IMR-90 (cell line): Measurements from ENCODE around the gene EML3. TPM values are rescaled to one million over a fixed set of nuclear protein-coding genes. Genes with fewer than 3 reads are reported as not detected.

Experiments
- ATAC-seq: fragments of 200-7000 bp; cut with Tn5 transposase; 2 replicates; pipeline ENCODE4 v1.9.1; 2020; ENCODE audit warnings: low read depth, mild to moderate bottlenecking, moderate library complexity
- BruUV-seq: library from RNA; stranded (reverse); fragments of 400-500 nt; replicated peaks from 2 replicates; lab custom pipeline; 2021; lab: Mats Ljungman, UMichigan
- CTCF ChIA-PET: fragments of 300-600 bp; formaldehyde crosslinking; extraction: SDS; loops from one replicate; lab custom pipeline; 2021; ENCODE audit warnings: antibody characterized with exemption; lab: Yijun Ruan, JAX
- POLR2A ChIA-PET: fragments of 300-600 bp; sonication (Branson Sonifier 250); formaldehyde crosslinking; loops from one replicate; lab custom pipeline; 2022; ENCODE audit warnings: antibody characterized with exemption; ENCODE audit not compliant: unreplicated experiment; lab: Charles Lee
- DNase-seq: peaks from one replicate; pipeline ENCODE4 v3.0.0; 2013
- H2AFZ ChIP-seq: replicated peaks from 2 replicates; pipeline ENCODE3; 2013; ENCODE audit warnings: low read length, mild to moderate bottlenecking; ENCODE audit not compliant: poor library complexity
- H2AK5ac ChIP-seq: 2 replicates; pipeline ENCODE4 v1.6.1; 2013; ENCODE audit warnings: low read depth, low read length, inconsistent platforms
- H2AK9ac ChIP-seq: replicated peaks from 2 replicates; pipeline ENCODE3; 2013; ENCODE audit warnings: mild to moderate bottlenecking, low read depth, low read length, moderate library complexity; ENCODE audit not compliant: poor library complexity
- H2BK120ac ChIP-seq: 2 replicates; pipeline ENCODE4 v1.6.1; 2013; ENCODE audit warnings: low read depth, low read length, inconsistent platforms
- H2BK15ac ChIP-seq: 3 replicates; pipeline ENCODE4 v1.6.1; 2013; ENCODE audit warnings: low read depth, low read length, inconsistent platforms
- H2BK20ac ChIP-seq: 2 replicates; pipeline ENCODE4 v1.6.1; 2013; ENCODE audit warnings: low read depth, mild to moderate bottlenecking, inconsistent platforms, low read length, moderate library complexity
- H2BK5ac ChIP-seq: 2 replicates; pipeline ENCODE4 v1.6.1; 2013; ENCODE audit warnings: mild to moderate bottlenecking, low read depth, low read length, inconsistent platforms; ENCODE audit not compliant: poor library complexity, severe bottlenecking
- H3K14ac ChIP-seq: replicated peaks from 2 replicates; pipeline ENCODE4 v1.6.1; 2013; ENCODE audit warnings: low read depth, low read length, inconsistent platforms
- H3K18ac ChIP-seq: 2 replicates; pipeline ENCODE4 v1.6.1; 2013; ENCODE audit warnings: low read depth, low read length, control low read depth
- H3K23ac ChIP-seq: 2 replicates; pipeline ENCODE4 v1.6.1; 2013; ENCODE audit warnings: low read depth, low read length, inconsistent platforms
- H3K27ac ChIP-seq: 2 replicates; pipeline ENCODE4 v1.5.1; 2013; ENCODE audit warnings: mild to moderate bottlenecking, control low read depth, low read length; ENCODE audit not compliant: insufficient read depth
- H3K27me3 ChIP-seq: 2 replicates; pipeline ENCODE4 v1.6.1; 2013; ENCODE audit warnings: low read length; ENCODE audit not compliant: control insufficient read depth, insufficient read depth
- H3K36me3 ChIP-seq: 2 replicates; pipeline ENCODE4 v1.6.1; 2013; ENCODE audit warnings: low read length, mixed read lengths; ENCODE audit not compliant: control insufficient read depth, insufficient read depth
- H3K4ac ChIP-seq: 2 replicates; pipeline ENCODE4 v1.6.1; 2013; ENCODE audit warnings: low read depth, low read length, inconsistent platforms
- H3K4me1 ChIP-seq: 2 replicates; pipeline ENCODE4 v1.6.1; 2013; ENCODE audit warnings: low read length, mixed read lengths; ENCODE audit not compliant: control insufficient read depth, insufficient read depth
- H3K4me2 ChIP-seq: 2 replicates; pipeline ENCODE4 v1.6.1; 2013; ENCODE audit warnings: low read depth, mild to moderate bottlenecking, control low read depth, low read length, moderate library complexity
- H3K4me3 ChIP-seq: 2 replicates; pipeline ENCODE4 v1.5.1; 2013; ENCODE audit warnings: low read depth, mild to moderate bottlenecking, control low read depth, low read length, moderate library complexity; ENCODE audit not compliant: insufficient read depth
- H3K56ac ChIP-seq: 2 replicates; pipeline ENCODE4 v1.6.1; 2013; ENCODE audit warnings: low read length, inconsistent platforms; ENCODE audit not compliant: insufficient read depth; ENCODE audit errors: extremely low read depth
- H3K79me1 ChIP-seq, 2 experiments: 2 replicates each; pipeline ENCODE4 v1.6.1; 2013; ENCODE audit warnings: low read length in 2 of 2, inconsistent platforms in 1 of 2, low read depth in 1 of 2
- H3K9ac ChIP-seq: 2 replicates; pipeline ENCODE4 v1.6.1; 2013; ENCODE audit warnings: low read depth, low read length, control low read depth
- H3K9me1 ChIP-seq: 2 replicates; pipeline ENCODE4 v1.6.1; 2013; ENCODE audit warnings: low read length, inconsistent platforms; ENCODE audit not compliant: insufficient read depth
- H3K9me3 ChIP-seq: 2 replicates; pipeline ENCODE4 v1.6.1; 2013; ENCODE audit warnings: low read length; ENCODE audit not compliant: control insufficient read depth, insufficient read depth
- H4K20me1 ChIP-seq: 2 replicates; pipeline ENCODE4 v1.6.1; 2013; ENCODE audit warnings: low read length, inconsistent platforms; ENCODE audit not compliant: insufficient read depth
- H4K5ac ChIP-seq: 2 replicates; pipeline ENCODE4 v1.6.1; 2013; ENCODE audit warnings: mild to moderate bottlenecking, low read depth, low read length, control low read depth
- H4K8ac ChIP-seq, 2 experiments: 2 replicates each; pipeline ENCODE4 v1.6.1; 2013; ENCODE audit warnings: low read depth in 2 of 2, low read length in 2 of 2, control low read depth in 1 of 2, inconsistent platforms in 1 of 2
- H4K91ac ChIP-seq: 2 replicates; pipeline ENCODE4 v1.6.1; 2013; ENCODE audit warnings: low read depth, low read length, inconsistent platforms; ENCODE audit not compliant: insufficient read depth
- BHLHE40 ChIP-seq: fragments of 150-350 bp; IDR thresholded peaks from 2 replicates; pipeline ENCODE4 v1.6.1; 2016; ENCODE audit warnings: mild to moderate bottlenecking, low read depth, low read length
- CEBPB ChIP-seq: IDR thresholded peaks from 2 replicates; pipeline ENCODE4 v1.6.1; 2012; ENCODE audit warnings: low read depth, low read length, improper control_type of control experiment
- CHD1 ChIP-seq: IDR thresholded peaks from 2 replicates; pipeline ENCODE4 v1.6.1; 2012; ENCODE audit warnings: low read depth, low read length, improper control_type of control experiment
- ELK1 ChIP-seq: fragments of 150-350 bp; IDR thresholded peaks from 2 replicates; pipeline ENCODE4 v1.6.1; 2016; ENCODE audit warnings: low read depth, mild to moderate bottlenecking, low read length, moderate library complexity, borderline replicate concordance
- MAFK ChIP-seq: IDR thresholded peaks from 2 replicates; pipeline ENCODE4 v1.6.1; 2012; ENCODE audit warnings: low read depth, low read length, improper control_type of control experiment
- MXI1 ChIP-seq: IDR thresholded peaks from 2 replicates; pipeline ENCODE4 v1.6.1; 2012; ENCODE audit warnings: low read depth, mild to moderate bottlenecking, low read length, moderate library complexity, borderline replicate concordance
- POLR2A ChIP-seq: IDR thresholded peaks from 2 replicates; pipeline ENCODE4 v1.6.1; 2012; ENCODE audit warnings: mild to moderate bottlenecking, low read depth, low read length
- RCOR1 ChIP-seq: IDR thresholded peaks from 2 replicates; pipeline ENCODE4 v1.6.1; 2012; ENCODE audit warnings: mild to moderate bottlenecking, low read length, improper control_type of control experiment; ENCODE audit not compliant: insufficient replicate concordance
- SMC3 ChIP-seq: fragments of 150-350 bp; IDR thresholded peaks from 2 replicates; pipeline ENCODE4 v1.6.1; 2016; ENCODE audit warnings: low read depth, mild to moderate bottlenecking, antibody characterized with exemption, low read length, moderate library complexity
- USF2 ChIP-seq: fragments of 150-350 bp; IDR thresholded peaks from 2 replicates; pipeline ENCODE4 v1.6.1; 2017; ENCODE audit warnings: mild to moderate bottlenecking, antibody characterized with exemption, low read length, low read depth
- WGBS, 2 experiments: methylation state at CpG; one replicate each; pipeline versions ENCODE4 v1.1.5 to v1.1.7; 2013; ENCODE audit warnings: missing lambda C conversion rate in 2 of 2; ENCODE audit not compliant: insufficient read length in 1 of 2; ENCODE audit errors: extremely low coverage in 2 of 2; 5-methylcytosine and 5-hydroxymethylcytosine counted together
- dilution Hi-C: fragments of 300-500 bp; cut with HindIII; formaldehyde crosslinking; loops from one replicate; pipeline ENCODE4 v1.14.3; 2018; ENCODE audit warnings: low sequenced_read_pairs; ENCODE audit not compliant: unreplicated experiment
- in situ Hi-C: fragments of 300-500 bp; cut with MboI; formaldehyde crosslinking; loops from 3 replicates; pipeline ENCODE4 v1.14.3; 2019; ENCODE audit warnings: low sequenced_read_pairs, inconsistent platforms, mixed read lengths
- intact Hi-C: fragments of 100-400 bp; cut with micrococcal nuclease; formaldehyde crosslinking; loops from 2 replicates; pipeline ENCODE4 v1.10.0; 2022
- polyA plus RNA-seq, 3 experiments: library from polyadenylated mRNA; depleted of rRNA; stranded (reverse); fragments of >200 nt; gene quantifications; 2 replicates each; pipeline ENCODE4 v1.2.3, GENCODE V29; 2012; ENCODE audit warnings: low replicate concordance in 1 of 3
- total RNA-seq: library from RNA; depleted of rRNA; stranded (reverse); fragments of >200 nt; gene quantifications from 2 replicates; pipeline ENCODE4 v1.2.3, GENCODE V29; 2012

EML3 gene
- total and polyA plus RNA-seq, 2 of the 4 experiments (the other 2 are of a cell fraction) = 5.0 to 24.7 TPM

DNA sequence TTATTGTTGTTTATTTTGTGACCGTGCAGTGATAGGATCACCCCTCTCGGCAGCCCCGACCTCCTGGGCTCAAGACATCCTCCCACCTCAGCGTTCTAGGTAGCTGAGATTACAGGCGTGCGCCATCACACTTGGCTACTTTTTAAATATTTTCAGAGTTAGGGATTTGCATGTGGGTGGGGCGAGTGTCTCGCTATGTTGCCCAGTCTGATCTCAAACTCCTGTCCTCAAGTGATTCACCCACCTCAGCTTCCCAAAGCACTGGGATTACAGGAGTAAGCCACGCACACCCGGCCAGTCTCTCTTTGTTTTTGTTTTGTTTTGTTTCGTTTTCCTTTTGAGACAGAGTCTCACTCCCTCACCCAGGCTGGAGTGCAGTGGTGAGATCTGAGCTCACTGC lies 41.7 kb upstream of the EML3 start:
- 0 out of 2 replicates have a peak overlapping the region, but pooled peaks have one; percentile 24 for H2AK5ac ChIP-seq
- no peak overlapping the region for H3K14ac ChIP-seq
- BruUV-seq = no TSS peak
- peak overlapping the region; percentile 50; the same call in 1 of the 2 replicates for H4K5ac ChIP-seq
- ATAC-seq (no peak), DNase-seq (no peak)
- H3K9ac ChIP-seq = no peak overlapping the region
- no peak overlapping the region for H4K91ac ChIP-seq
- peak overlapping the region; percentile 47 to 70; a peak in 3 of 4 replicates for H4K8ac ChIP-seq
- no peaks in the 10 kb centered on the region for H3K9me1 ChIP-seq
- H3K36me3 ChIP-seq = peaks cover 6% of the 10 kb centered on the region
- H2BK20ac ChIP-seq = no peak overlapping the region
- intact Hi-C loops (no loop called here), dilution Hi-C loops (no loop called here), in situ Hi-C loops (no loop called here)
- peak overlapping the region; percentile 69 for H2AFZ ChIP-seq
- H3K9me3 ChIP-seq = no peaks in the 10 kb centered on the region
- peak overlapping the region; percentile 9 for H2AK9ac ChIP-seq
- POLR2A ChIA-PET = interaction anchor here (1.2 kb wide), 1 partner anchor 11 kb away, joined by 5 read pairs; the partner anchor contains the start of genes C11orf98 and CSKMT
- H3K79me1 ChIP-seq = peaks cover 6 to 34% of the 10 kb centered on the region in 2 experiments
- no peak overlapping the region for H2BK5ac ChIP-seq
- CTCF ChIA-PET = no interaction called here
- H3K4me1 ChIP-seq = peaks cover 2% of the 10 kb centered on the region; the same call in 1 of the 2 replicates
- H4K20me1 ChIP-seq = no peaks in the 10 kb centered on the region; the same call in 1 of the 2 replicates
- H2BK120ac ChIP-seq = no peak overlapping the region
- H3K56ac ChIP-seq = no peak overlapping the region
- WGBS, 2 experiments = no CpG with 5 or more reads among the region's 11 CpGs
- H3K27ac ChIP-seq = no peak overlapping the region
- TF ChIP-seq MXI1 (no peak), CEBPB (no peak), CHD1 (no peak), BHLHE40 (no peak), MAFK (no peak), USF2 (no peak), POLR2A (no peak), SMC3 (no peak), RCOR1 (no peak), ELK1 (no peak)
- no peak overlapping the region for H3K4ac ChIP-seq
- H2BK15ac ChIP-seq = no peak overlapping the region
- no peak overlapping the region for H3K4me3 ChIP-seq
- no peaks in the 10 kb centered on the region for H3K27me3 ChIP-seq
- H3K18ac ChIP-seq = no peak overlapping the region
- no peak overlapping the region for H3K4me2 ChIP-seq
- no peak overlapping the region for H3K23ac ChIP-seq
